ENCODE data around the gene GPAT3. TPM values are rescaled to one million over a fixed set of nuclear protein-coding genes. Genes with fewer than 3 reads are reported as not detected.

The GPAT3 gene
- total RNA-seq, 2 experiments from 2014 or later, result 25.9 to 34.0 TPM

DNA sequence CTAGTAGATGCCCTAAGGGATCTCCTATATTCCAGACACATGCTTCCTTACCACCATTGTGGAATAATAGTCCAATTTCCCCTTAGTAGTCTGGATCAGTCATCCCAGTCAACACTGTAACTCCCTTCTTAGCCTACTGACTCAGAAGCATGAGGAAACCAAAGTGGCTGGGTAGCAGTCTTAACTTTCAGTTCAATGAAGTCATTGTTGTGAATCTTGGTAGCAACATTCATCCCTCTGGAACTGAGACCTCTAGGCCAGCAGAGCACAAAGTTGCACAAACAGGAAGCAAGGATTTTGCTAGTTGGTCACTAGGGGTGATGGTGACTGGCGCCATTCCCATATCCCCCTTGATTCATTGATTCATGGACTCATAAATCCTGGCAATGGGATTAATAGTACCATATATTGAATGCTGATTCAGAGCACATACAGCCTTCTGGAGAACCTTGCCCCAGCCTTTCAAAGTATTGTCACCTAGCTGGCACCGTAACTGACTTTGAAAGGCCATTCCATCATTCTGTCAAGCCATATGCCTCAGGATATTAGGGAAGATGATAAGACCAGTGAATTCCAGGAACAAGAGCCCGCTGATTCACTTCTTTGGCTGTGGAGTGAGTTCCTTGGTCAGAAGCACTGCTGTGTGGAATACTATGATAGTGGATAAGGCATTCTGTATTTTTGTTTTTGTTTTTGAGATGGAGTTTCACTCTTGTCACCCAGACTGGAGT is 19.7 kb upstream of the GPAT3 start:
- H3K27me3 Mint-ChIP-seq, result peaks cover 9% of the 10 kb centered on the region
- H3K9me3 Mint-ChIP-seq (ENCODE audit: low read depth), result no peaks in the 10 kb centered on the region
- H3K36me3 Mint-ChIP-seq, result no peaks in the 10 kb centered on the region
- H3K4me1 Mint-ChIP-seq, result no peaks in the 10 kb centered on the region
- no peak overlapping the region for H3K4me3 Mint-ChIP-seq
- ATAC-seq (no peak), DNase-seq (no peak)
- CTCF ChIA-PET, result no interaction called here
- no peak overlapping the region for H3K27ac Mint-ChIP-seq

DNA sequence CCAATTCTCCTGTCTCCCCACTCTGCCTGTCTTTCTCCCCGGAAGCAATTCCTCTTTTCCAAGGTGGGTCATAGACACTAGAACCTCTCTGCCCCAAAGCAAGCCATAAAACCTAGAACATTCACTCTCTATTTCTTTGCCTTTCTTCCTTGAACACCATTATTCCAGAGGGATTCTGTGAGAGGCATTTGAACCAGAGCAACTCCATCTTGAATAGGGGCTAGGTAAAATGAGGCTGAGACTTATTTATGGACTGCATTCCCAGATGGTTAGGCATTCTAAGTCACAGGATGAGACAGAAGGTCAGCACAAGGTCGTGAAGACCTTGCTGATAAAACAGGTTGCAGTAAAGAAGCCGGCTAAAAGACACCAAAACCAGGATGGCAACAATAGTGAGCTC is 13.7 kb upstream of the GPAT3 start:
- peaks cover 6% of the 10 kb centered on the region for H3K9me3 Mint-ChIP-seq (ENCODE audit: low read depth)
- CTCF ChIA-PET, result interaction anchor here (2.3 kb wide), 1 partner anchor 13 kb away, joined by 10 read pairs; no protein-coding TSS in a partner anchor
- no peak overlapping the region for H3K4me3 Mint-ChIP-seq
- no peak overlapping the region for H3K27ac Mint-ChIP-seq
- no peak for ATAC-seq
- H3K27me3 Mint-ChIP-seq, result peaks cover 17% of the 10 kb centered on the region
- no peaks in the 10 kb centered on the region for H3K4me1 Mint-ChIP-seq
- no peaks in the 10 kb centered on the region for H3K36me3 Mint-ChIP-seq
- DNase-seq, result no peak

DNA sequence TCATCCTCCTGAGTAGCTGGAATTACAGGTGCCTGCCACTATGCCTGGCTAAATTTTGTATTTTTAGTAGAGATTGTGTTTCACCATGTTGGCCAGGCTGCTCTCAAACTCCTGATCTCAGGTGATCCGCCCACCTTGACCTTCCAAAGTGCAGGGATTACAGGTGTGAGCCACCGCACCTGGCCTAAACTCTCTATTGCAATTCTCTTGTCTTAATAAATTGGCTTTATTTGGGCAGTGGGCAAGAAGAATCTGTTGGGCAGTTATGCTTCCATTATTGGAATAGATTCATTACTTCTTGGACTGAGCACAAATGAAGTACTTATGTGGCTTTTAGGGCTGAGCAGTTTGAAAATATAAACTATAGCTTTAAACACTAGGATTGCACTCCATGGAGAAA is 8.2 kb upstream of the GPAT3 start:
- H3K27ac Mint-ChIP-seq, result no peak overlapping the region
- H3K4me1 Mint-ChIP-seq, result no peaks in the 10 kb centered on the region
- no peak overlapping the region for H3K4me3 Mint-ChIP-seq
- CTCF ChIA-PET, result interaction anchor here (1.2 kb wide), 1 partner anchor 11 kb away, joined by 3 read pairs; no protein-coding TSS in a partner anchor
- no peaks in the 10 kb centered on the region for H3K36me3 Mint-ChIP-seq
- peaks cover 25% of the 10 kb centered on the region for H3K27me3 Mint-ChIP-seq
- DNase-seq, result no peak
- ATAC-seq, result no peak
- H3K9me3 Mint-ChIP-seq (ENCODE audit: low read depth), result peaks cover 6% of the 10 kb centered on the region

DNA sequence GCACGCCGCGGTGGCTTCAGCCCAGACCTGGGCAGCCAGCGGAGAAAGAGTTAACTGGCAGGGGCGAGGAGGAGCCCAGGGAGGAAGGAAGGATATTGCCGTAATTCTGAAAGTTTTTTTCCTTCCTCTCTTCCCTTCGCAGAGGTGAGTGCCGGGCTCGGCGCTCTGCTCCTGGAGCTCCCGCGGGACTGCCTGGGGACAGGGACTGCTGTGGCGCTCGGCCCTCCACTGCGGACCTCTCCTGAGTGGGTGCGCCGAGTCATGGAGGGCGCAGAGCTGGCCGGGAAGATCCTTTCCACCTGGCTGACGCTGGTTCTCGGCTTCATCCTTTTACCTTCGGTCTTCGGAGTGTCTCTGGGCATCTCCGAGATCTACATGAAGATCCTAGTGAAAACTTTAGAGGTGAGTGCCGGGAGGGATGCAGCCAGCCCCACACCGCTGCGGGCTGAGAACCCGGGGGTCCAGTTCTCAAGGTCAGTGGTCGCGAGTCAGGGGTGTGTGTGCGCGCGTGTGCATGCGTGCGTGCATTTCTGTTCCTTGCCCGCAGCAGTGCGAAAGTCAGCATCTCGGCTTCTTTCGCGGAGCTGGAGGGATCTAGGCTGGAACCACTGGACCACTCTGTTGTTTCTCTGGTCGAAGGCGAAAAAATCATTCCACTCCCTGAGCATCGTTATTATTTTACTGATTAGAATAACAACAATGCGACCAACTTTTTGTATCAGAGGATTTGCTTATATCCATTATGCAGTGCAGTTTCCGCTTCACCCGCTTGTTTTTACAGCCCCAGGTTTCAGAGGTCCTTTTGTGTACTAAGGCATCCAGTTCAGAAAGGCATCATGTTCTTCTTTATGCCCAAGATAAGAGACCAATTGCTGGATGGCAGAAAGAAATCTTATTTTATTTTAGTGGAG is 709 bp downstream of the GPAT3 start:
- Mint-ChIP-seq H3K27ac (peak overlapping the region; percentile 66), H3K4me1 (peaks cover 41% of the 10 kb centered on the region), H3K36me3 (peaks cover 6% of the 10 kb centered on the region), H3K4me3 (peak overlapping the region; percentile 84), H3K9me3 (ENCODE audit: low read depth) (no peaks in the 10 kb centered on the region), H3K27me3 (peaks cover 37% of the 10 kb centered on the region)
- no peak for DNase-seq
- CTCF ChIA-PET, result interaction anchor here (1.1 to 5.1 kb wide), 6 partner anchors 11 to 107 kb away, joined by 3 to 23 read pairs (median 9); no protein-coding TSS in a partner anchor
- peak; percentile 41 for ATAC-seq

DNA sequence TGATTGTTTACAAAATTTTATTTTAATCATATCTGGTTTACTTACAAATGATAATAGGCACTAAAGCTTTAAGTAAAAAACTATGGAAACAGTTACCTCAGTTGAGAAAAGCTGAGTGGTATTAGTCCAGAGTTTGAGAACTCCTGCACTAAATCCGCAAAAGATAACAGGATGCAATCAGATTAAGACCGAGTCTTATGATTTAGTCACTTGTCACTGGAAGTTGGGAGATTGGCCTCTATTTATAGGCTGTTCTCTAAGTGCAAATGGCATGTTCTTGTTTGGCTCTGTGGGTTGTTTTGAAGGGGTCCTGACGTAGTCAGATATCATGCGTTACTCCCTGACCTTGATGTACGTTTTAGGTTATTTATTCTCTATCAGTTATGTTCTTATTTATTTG is 6.3 kb downstream of the GPAT3 start:
- CTCF ChIA-PET, result interaction anchor here (2.9 kb wide), 1 partner anchor 32 kb away, joined by 12 read pairs; no protein-coding TSS in a partner anchor
- H3K27me3 Mint-ChIP-seq, result peaks cover 2% of the 10 kb centered on the region
- H3K4me3 Mint-ChIP-seq, result no peak overlapping the region
- peaks cover 29% of the 10 kb centered on the region for H3K4me1 Mint-ChIP-seq
- no peak overlapping the region for H3K27ac Mint-ChIP-seq
- DNase-seq (no peak), ATAC-seq (no peak)
- H3K9me3 Mint-ChIP-seq (ENCODE audit: low read depth), result no peaks in the 10 kb centered on the region
- H3K36me3 Mint-ChIP-seq, result peaks cover 21% of the 10 kb centered on the region

DNA sequence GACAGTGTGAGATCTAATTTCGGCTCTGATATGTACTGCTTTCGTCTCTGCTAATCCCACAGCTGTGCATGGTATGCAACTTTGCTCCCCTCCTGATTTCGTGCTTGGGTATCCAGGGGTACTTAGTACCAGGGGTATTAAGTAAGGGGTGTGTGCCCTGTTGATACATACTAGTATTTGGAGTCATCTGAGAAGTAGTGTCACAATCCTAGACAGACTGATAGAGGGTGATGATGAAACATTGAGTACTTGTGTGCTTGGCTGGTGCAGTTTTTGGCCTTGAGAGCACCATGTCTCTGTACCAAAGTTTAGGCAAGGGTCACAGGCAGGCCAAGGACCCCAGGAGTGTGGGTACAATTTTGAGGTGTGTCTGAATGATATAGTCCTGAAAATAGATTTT is 10.9 kb downstream of the GPAT3 start:
- CTCF ChIA-PET, result interaction anchor here (1.1 to 1.9 kb wide), 4 partner anchors 8 to 98 kb away, joined by 3 to 9 read pairs (median 4); no protein-coding TSS in a partner anchor
- Mint-ChIP-seq H3K4me3 (no peak overlapping the region), H3K4me1 (peaks cover 32% of the 10 kb centered on the region), H3K9me3 (ENCODE audit: low read depth) (no peaks in the 10 kb centered on the region), H3K27me3 (no peaks in the 10 kb centered on the region), H3K36me3 (peaks cover 26% of the 10 kb centered on the region), H3K27ac (no peak overlapping the region)
- ATAC-seq (no peak), DNase-seq (no peak)

DNA sequence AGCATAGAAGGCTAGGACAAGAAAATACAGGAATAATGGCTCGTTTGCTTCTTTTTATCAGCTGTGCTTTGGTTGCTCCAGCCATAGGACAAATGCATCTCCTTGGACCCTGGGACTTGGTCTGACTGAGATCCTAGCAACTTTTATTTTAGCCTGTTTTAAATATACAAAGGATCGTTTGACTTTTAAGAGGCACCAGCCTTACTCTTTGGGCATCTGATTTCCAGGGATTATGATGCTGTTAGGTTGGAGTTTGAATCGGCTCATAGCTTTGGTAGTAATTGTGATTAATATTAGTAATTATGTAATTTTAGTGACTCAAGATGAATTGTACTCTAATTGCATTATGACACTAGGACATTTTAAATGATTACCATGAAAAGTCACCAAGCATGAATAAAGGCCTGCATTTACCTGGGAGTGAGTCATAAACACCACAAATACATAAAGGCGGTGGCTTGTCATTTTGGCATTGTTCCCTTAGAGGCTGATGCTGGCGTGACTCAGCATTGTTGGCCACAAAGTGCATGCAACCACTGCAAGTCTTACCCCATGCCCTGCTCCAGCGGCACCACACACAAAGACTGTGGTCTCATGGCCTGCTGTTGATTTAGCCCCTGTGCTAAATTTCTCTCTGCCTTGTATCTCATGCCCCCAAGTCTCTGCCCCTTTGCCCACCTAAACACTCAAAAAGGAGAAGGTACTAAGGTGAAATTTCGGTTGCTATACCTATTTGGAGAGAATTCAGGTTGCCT is 12.4 kb downstream of the GPAT3 start:
- Mint-ChIP-seq H3K27ac (peak overlapping the region; percentile 87), H3K4me3 (no peak overlapping the region), H3K36me3 (peaks cover 28% of the 10 kb centered on the region), H3K9me3 (ENCODE audit: low read depth) (no peaks in the 10 kb centered on the region), H3K4me1 (peaks cover 47% of the 10 kb centered on the region), H3K27me3 (no peaks in the 10 kb centered on the region)
- CTCF ChIA-PET, result interaction anchor here (1.1 to 1.9 kb wide), 7 partner anchors 9 to 96 kb away, joined by 3 to 9 read pairs (median 3); partner anchors contain the start of gene GPAT3
- ATAC-seq (peak; percentile 92), DNase-seq (peak; percentile 95)

DNA sequence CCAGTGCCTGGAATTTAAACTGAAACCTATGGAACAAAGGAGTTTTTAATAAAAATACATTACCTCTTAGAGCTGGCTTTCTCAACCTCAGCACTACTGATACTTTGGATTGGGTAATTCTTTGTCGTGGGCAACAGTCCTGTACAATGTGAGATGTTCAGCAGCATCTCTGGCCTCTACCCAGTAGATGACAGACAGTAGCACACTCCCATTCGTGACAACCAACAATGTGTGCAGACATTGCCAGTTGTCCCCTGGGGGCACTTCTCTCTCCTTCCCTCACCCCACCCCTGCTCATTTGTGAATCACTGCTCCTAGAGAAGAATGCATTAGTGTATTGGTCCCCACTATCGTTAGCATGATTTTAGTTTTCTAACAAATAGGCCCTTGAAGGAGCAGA is 16.2 kb downstream of the GPAT3 start:
- peaks cover 22% of the 10 kb centered on the region for H3K36me3 Mint-ChIP-seq
- H3K4me1 Mint-ChIP-seq, result peaks cover 65% of the 10 kb centered on the region
- DNase-seq (no peak), ATAC-seq (no peak)
- peak overlapping the region; percentile 75 for H3K27ac Mint-ChIP-seq
- no peaks in the 10 kb centered on the region for H3K9me3 Mint-ChIP-seq (ENCODE audit: low read depth)
- H3K4me3 Mint-ChIP-seq, result no peak overlapping the region
- no peaks in the 10 kb centered on the region for H3K27me3 Mint-ChIP-seq
- CTCF ChIA-PET, result no interaction called here

DNA sequence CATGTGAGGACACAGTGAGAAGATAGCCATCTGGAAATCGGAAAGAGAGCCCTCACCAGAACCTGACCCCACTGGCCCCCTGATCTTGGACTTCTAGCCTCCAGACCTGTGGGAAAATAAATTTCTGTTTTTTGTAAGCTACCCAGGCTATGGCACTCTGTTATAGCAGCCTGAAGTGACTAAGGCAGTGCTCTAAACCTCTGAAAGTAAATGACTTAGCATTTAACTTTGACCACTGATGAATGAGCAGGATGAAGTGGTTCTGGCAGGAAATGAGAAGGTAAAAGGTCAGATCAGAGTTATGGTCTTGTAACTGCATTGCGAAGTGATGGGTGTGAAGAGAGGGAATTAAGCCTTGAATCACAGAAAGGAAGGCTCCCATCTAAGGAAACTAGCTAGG is 17.0 kb downstream of the GPAT3 start:
- H3K4me1 Mint-ChIP-seq, result peaks cover 66% of the 10 kb centered on the region
- H3K27me3 Mint-ChIP-seq, result no peaks in the 10 kb centered on the region
- peaks cover 20% of the 10 kb centered on the region for H3K36me3 Mint-ChIP-seq
- DNase-seq (no peak), ATAC-seq (peak; percentile 64)
- CTCF ChIA-PET, result interaction anchor here (1.3 to 1.9 kb wide), 2 partner anchors 17 to 87 kb away, joined by 3 to 8 read pairs; partner anchors contain the start of gene GPAT3
- peak overlapping the region; percentile 75 for H3K27ac Mint-ChIP-seq
- no peaks in the 10 kb centered on the region for H3K9me3 Mint-ChIP-seq (ENCODE audit: low read depth)
- H3K4me3 Mint-ChIP-seq, result no peak overlapping the region

DNA sequence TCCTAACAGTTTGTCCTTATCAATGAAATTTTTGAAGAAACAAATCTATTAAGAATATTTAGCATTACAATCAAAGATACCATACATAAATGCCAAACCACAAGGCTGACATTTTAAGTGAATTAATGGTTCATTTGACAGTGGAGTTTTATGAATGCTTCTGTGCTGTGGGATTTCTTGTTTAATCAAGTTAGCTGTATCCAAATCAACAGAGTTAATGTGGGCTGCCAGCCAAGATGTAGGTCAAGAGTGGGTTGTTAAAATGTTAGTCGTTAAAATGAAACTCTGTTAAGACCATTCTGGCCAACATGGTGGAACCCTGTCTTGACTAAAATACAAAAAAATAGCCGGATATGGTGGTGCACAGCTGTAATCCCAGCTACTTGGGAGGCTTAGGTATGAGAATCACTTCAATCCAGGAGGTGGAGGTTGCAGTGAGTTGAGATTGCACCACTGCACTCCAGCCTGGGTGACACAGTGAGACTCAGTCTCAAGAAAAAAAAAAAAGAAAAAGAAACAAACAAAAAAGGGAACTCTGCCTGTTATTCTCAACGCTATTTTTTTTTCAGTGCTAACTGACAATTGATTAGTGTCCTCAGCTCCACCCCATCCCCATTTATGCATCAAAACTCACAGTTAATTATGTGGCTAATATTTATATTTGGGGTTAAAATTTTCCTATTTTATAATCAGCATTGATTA is 20.2 kb downstream of the GPAT3 start:
- CTCF ChIA-PET, result interaction anchor here (1.8 to 2.0 kb wide), 2 partner anchors 13 to 18 kb away, joined by 3 to 5 read pairs; no protein-coding TSS in a partner anchor
- peaks cover 75% of the 10 kb centered on the region for H3K4me1 Mint-ChIP-seq
- no peaks in the 10 kb centered on the region for H3K27me3 Mint-ChIP-seq

DNA sequence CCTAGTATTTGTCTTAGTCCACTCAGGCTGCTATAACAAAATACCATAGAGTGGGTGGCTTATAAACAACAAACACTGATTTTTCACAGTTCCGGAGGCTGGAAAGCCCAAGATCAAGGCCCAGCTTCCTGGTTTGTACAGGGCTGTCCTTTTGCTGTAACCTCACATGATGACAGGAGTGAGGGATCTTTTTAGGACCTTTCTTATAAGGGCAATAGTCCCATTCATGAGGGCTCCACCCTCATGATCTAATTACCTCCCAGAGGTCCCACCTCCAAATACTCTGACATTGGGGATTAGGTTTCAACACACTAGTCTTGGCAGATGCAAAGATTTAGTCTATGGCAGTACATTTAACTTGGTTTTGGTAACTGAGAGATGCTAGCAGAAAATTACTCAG is 20.9 kb downstream of the GPAT3 start:
- Mint-ChIP-seq H3K9me3 (ENCODE audit: low read depth) (no peaks in the 10 kb centered on the region), H3K27me3 (no peaks in the 10 kb centered on the region), H3K4me3 (no peak overlapping the region), H3K36me3 (peaks cover 16% of the 10 kb centered on the region), H3K4me1 (peaks cover 78% of the 10 kb centered on the region), H3K27ac (peak overlapping the region; percentile 19)
- DNase-seq (no peak), ATAC-seq (no peak)
- CTCF ChIA-PET, result interaction anchor here (0.9 to 3.2 kb wide), 5 partner anchors 8 to 66 kb away, joined by 3 to 10 read pairs (median 4); partner anchors contain the start of gene GPAT3

More for the DNA sequence above, 20.2 kb downstream of the GPAT3 start:
- Mint-ChIP-seq H3K36me3 (peaks cover 15% of the 10 kb centered on the region), H3K27ac (no peak overlapping the region), H3K4me3 (no peak overlapping the region), H3K9me3 (ENCODE audit: low read depth) (no peaks in the 10 kb centered on the region)
- ATAC-seq, result no peak
- DNase-seq, result no peak

DNA sequence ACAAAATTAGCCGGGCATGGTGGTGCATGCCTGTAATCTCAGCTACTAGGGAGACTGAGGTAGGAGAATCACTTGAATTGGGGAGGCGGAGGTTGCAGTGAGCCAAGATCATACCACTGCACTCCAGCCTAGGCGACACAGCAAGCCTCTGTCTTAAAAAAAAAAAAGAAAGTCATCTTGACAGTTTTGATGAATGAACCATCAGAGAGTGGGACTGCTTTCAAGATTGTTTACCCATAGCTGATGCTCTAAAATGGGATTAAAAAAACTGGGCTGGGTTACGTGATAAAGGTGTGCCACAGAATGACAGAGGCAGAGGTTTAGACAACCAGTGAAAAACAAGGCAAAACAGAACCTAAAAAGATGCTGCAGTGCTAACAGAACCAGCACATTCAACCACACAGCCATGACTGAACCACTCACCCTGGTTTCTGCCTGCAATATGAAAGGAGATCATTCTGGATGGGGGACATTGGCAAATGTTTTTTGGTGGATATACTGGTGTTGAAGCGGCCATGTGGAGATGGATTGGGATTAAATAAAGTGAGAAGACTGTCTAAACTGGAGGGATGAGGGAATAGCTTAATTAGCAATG is 22.2 kb downstream of the GPAT3 start:
- Mint-ChIP-seq H3K36me3 (peaks cover 15% of the 10 kb centered on the region), H3K4me1 (peaks cover 71% of the 10 kb centered on the region), H3K9me3 (ENCODE audit: low read depth) (no peaks in the 10 kb centered on the region), H3K4me3 (peak overlapping the region; percentile 34), H3K27me3 (no peaks in the 10 kb centered on the region), H3K27ac (peak overlapping the region; percentile 88)
- DNase-seq (no peak), ATAC-seq (peak; percentile 67)
- CTCF ChIA-PET, result interaction anchor here (1.2 to 3.2 kb wide), 4 partner anchors 9 to 67 kb away, joined by 4 to 10 read pairs (median 4); partner anchors contain the start of gene GPAT3
